DOHH2 (cell line): ENCODE results near the gene BLOC1S1.

Experiments used
- CTCF ChIP-seq: fragments of 200-600 bp; sonication (generic); IDR thresholded peaks from one replicate; pipeline ENCODE4 v1.5.1; 2014; ENCODE audit warnings: antibody characterized with exemption, mild to moderate bottlenecking, low read depth, low read length; ENCODE audit not compliant: poor library complexity, severe bottlenecking
- EZH2phosphoT487 ChIP-seq: fragments of 200-600 bp; sonication (generic); IDR thresholded peaks from 2 replicates; pipeline ENCODE4 v1.6.1; 2017; ENCODE audit warnings: borderline replicate concordance, mild to moderate bottlenecking, antibody characterized with exemption, low read length, moderate library complexity, mixed read lengths

GRCh38 chr12:55755246-55755645, 39.4 kb downstream of the BLOC1S1 start:
- no peak for TF ChIP-seq CTCF
- TF ChIP-seq EZH2phosphoT487: no peak
